GOT3 (cell line): ENCODE data around the gene RASEF.

ENCODE experiments used
- DNase-seq: peaks from one replicate; lab custom pipeline; 2025; ENCODE audit warnings: mixed read lengths; lab: John Stamatoyannopoulos, UW

Gene RASEF

GRCh38 chr9:83056911-83057310 lies 6.0 kb downstream of the RASEF start:
- DNase-seq, result no peak

- DNase-seq, result no peak
Measured at GRCh38 chr9:83056174-83056573, 6.8 kb downstream of the RASEF start.

- no peak for DNase-seq
Measured at GRCh38 chr9:83047839-83048775, 14.8 kb downstream of the RASEF start.

GRCh38 chr9:83043597-83043996 lies 19.3 kb downstream of the RASEF start:
- DNase-seq, result no peak

- no peak for DNase-seq
Measured at GRCh38 chr9:83041771-83042170, 21.2 kb downstream of the RASEF start.

- no peak for DNase-seq
Measured at GRCh38 chr9:83039303-83039702, 23.6 kb downstream of the RASEF start.

- DNase-seq, result no peak
Measured at GRCh38 chr9:83036043-83036442, 26.9 kb downstream of the RASEF start.

GRCh38 chr9:83035143-83035542 lies 27.8 kb downstream of the RASEF start:
- no peak for DNase-seq

GRCh38 chr9:83034587-83034986 lies 28.4 kb downstream of the RASEF start:
- no peak for DNase-seq

GRCh38 chr9:83034026-83034425 lies 28.9 kb downstream of the RASEF start:
- DNase-seq, result no peak

- no peak for DNase-seq
Measured at GRCh38 chr9:83032065-83032625, 30.8 kb downstream of the RASEF start.

- DNase-seq, result no peak
Measured at GRCh38 chr9:83030391-83031107, 32.4 kb downstream of the RASEF start.

GRCh38 chr9:83029531-83030137 lies 33.3 kb downstream of the RASEF start:
- no peak for DNase-seq

GRCh38 chr9:83027153-83027891 lies 35.6 kb downstream of the RASEF start:
- no peak for DNase-seq

- no peak for DNase-seq
Measured at GRCh38 chr9:83024506-83025125, 38.3 kb downstream of the RASEF start.

- no peak for DNase-seq
Measured at GRCh38 chr9:83023151-83023550, 39.8 kb downstream of the RASEF start.

GRCh38 chr9:83020864-83021263 lies 42.1 kb downstream of the RASEF start:
- no peak for DNase-seq

- DNase-seq, result no peak
Measured at GRCh38 chr9:83020327-83020726, 42.6 kb downstream of the RASEF start.

GRCh38 chr9:83019246-83019645 lies 43.7 kb downstream of the RASEF start:
- no peak for DNase-seq

GRCh38 chr9:83015897-83016296 lies 47.0 kb downstream of the RASEF start:
- DNase-seq, result no peak
